NCI-H345 treated with DMSO at 0.1 percent for 48 hours (cell line): Measurements from ENCODE around the gene GALNT17.

Experiments used
- DNase-seq: peaks from one replicate; lab custom pipeline; 2025; ENCODE audit not compliant: unreplicated experiment; lab: John Stamatoyannopoulos, UW

Gene GALNT17

GRCh38 chr7:71661671-71662224 lies 529.8 kb downstream of the GALNT17 start:
- DNase-seq: no peak

DNA sequence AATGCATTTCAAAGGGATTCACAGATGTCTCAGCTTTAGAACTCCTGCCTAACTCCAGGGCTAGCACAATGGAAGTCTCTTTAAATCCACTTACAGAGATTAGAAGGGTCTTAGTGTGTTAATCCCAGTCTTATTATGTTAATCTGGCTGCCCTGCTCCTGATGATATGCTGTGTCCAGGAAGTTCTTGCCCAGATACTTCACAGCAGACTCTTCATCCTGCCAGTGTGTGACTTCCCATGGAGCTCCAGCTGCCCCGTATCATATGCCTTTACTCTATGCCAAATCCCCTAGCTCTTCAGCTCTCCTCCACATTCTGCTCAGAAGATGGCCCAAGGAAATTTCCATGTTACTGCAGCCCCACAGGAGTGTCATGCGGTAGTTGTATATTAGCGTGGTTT lies 533.8 kb downstream of the GALNT17 start:
- DNase-seq: no peak

DNA sequence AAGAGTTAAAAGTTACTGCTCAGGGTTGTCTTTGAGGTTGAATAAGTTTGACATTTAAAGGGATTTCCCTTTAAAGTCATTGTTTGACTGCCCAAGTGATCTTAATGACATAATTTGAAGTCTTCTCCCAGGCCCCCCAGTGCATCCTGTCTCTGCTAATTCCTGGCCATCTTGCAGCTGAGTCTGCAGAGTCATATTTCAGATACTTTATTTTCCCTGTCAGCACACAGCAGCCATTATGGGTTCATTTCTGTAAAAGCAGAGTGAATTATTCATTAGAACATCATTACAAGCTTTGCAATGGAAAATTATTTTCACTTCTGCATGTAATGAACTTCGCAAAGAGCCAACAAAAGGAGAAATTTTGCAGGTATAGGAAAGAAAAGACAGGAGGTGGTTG lies 536.6 kb downstream of the GALNT17 start:
- no peak for DNase-seq

- no peak for DNase-seq
Observed at GRCh38 chr7:71679480-71679879, 547.5 kb downstream of the GALNT17 start.

- no peak for DNase-seq
Observed at GRCh38 chr7:71682181-71682580, 550.2 kb downstream of the GALNT17 start.

DNA sequence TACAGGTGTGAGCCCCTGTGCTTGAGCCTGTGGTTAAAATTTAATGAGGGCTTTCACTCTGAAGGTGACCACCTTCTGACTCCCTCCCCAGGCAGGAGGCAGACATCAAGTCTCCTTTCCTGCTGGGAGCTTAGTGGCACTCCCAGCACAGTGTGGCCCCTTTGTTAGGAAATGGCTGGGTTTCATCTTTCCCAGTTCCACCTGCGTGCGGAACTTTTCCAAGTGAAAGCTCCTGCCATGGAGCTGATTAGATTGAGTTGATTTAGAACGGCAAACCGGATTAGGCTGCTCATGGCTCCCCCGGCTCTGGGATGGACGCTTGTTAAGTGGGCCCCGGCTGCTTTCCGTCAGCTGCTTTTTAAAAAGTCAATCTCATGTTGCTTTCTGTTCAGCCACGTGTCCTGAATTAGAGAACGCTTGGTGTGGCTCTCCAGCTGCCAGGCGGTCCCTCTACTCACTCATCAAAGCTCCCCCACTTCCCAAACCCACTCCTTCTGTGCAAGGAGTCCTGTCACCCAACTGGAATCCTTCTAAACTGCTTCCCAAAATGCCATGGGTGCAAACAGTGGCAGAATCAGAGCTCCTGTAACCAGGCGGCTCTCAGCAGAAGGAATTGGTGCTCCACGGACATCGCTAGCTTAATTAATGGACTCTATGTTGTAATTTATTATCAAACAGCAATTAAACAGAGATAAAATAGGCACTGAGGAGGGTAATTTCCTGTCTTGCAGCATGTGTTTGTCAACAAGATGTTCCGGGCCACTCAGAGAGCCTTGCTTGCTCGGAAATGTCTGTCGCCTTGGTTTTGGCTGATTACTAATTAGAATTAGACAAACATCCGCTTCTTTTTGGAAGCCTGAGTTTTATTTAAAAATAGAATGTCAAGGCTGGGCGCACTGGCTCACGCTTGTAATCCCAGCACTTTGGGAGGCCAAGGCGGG lies 551.2 kb downstream of the GALNT17 start:
- no peak for DNase-seq

- no peak for DNase-seq
Observed at GRCh38 chr7:71687286-71687685, 555.3 kb downstream of the GALNT17 start.

- DNase-seq: no peak
Observed at GRCh38 chr7:71687831-71688599, 556.1 kb downstream of the GALNT17 start.

DNA sequence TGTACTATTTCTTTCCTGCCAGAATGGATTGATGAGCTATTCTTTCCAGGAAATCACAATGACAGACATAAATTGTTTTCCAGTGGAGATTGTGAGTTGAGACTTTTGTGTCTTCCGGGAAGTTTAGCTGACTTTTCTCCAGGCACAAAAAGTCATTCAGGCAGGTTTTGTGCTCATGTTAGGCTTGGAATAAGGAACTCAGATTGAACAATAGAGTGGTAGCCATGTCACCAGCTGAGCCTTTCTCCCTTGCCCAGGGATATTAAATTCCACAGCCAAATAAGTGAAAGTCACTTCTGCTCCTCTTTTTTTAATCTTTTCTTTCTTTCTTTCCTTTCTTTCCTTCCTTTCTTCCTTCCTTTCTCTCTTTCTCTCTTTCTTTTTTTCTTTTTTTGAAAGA lies 559.6 kb downstream of the GALNT17 start:
- DNase-seq: no peak

- no peak for DNase-seq
Observed at GRCh38 chr7:71694665-71695064, 562.7 kb downstream of the GALNT17 start.

- no peak for DNase-seq
Observed at GRCh38 chr7:71695186-71695585, 563.2 kb downstream of the GALNT17 start.

- DNase-seq: no peak
Observed at GRCh38 chr7:71696511-71696910, 564.6 kb downstream of the GALNT17 start.

DNA sequence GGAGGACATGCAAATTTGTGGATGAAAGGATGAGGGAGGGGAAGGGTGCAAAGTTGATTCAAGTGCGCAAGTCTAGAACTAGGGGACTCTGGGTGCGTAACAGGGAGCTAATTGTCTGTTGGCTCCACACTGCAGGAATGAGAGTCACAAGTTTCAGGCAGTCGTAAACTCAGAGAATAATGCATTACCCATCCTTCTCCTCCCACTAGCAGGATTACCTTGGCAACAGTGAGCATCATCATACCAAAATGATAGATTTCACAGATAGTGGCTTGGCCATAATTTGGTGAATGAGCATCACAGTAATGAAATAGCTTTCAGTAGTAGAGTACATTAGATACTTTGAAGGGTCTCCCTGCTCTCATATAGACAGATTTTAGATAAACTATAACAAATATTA lies 565.5 kb downstream of the GALNT17 start:
- DNase-seq: no peak

- no peak for DNase-seq
Observed at GRCh38 chr7:71705217-71705616, 573.3 kb downstream of the GALNT17 start.

- DNase-seq: no peak
Observed at GRCh38 chr7:71705901-71706596, 574.1 kb downstream of the GALNT17 start.

- DNase-seq: no peak
Observed at GRCh38 chr7:71706597-71706975, 574.6 kb downstream of the GALNT17 start.

- DNase-seq: no peak
Observed at GRCh38 chr7:71707041-71707440, 575.1 kb downstream of the GALNT17 start.

- no peak for DNase-seq
Observed at GRCh38 chr7:71708710-71709109, 576.8 kb downstream of the GALNT17 start.

GRCh38 chr7:71710442-71710841 lies 578.5 kb downstream of the GALNT17 start:
- DNase-seq: no peak

DNA sequence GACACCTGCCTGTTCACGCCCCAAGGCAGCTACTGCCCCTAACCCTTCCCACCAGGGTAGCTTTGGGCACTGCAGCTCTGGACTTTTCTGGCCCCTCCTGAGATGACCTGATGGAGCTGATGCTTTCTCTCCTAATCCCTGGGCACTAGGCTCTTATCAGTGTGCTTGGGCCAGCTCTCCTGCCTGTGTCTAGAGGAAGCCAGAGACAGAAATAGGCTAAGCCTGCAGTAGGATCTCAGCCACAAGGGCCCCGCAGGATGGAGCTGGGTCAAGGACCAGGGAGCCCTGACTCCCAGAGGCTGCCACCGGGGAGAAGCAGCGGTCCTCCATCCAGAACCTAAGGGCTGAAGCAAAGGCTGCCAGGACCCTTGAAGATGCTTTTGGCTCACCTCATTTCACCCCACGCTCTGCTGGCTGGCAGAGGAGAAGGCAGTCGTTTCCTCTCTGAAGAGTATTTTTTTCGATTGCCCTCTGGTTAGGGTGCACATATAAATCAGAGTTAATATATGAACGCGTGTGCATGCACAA lies 580.8 kb downstream of the GALNT17 start:
- no peak for DNase-seq

GRCh38 chr7:71716690-71717089 lies 584.7 kb downstream of the GALNT17 start:
- DNase-seq: no peak
